Stimulated activated CD4-positive, alpha-beta T cell treated with anti-CD3 and anti-CD28 coated beads, Interleukin-12 subunit alpha, Interleukin-12 subunit beta, amount 100 ng/mL, for 24 hours (primary cell): ENCODE data around the gene CACNA2D3.

Source experiments
- DNase-seq, 2 experiments: peaks; one replicate each; pipeline ENCODE4 v3.0.0-alpha.2; 2020; ENCODE audit warnings: low read depth in 2 of 2

CACNA2D3 gene

DNA sequence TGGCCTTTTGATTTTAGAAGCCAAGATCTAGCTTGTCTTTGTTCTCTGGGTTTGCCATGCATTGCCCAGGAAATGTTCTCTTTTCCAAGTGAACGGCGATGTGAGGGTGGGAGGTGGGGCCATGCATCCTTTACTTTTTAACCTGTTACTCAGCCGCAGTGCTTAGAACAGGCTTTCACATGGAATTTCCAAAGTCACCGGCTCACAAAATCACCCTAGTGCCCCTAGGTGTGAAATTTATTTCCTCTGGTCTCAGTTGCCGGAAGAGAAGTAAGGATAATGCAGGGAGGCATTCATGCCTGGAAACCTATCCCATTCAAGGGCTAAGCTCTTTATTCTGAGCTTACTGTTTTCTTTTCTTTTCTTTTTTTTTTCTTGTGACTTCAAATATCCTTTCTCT lies 93.2 kb downstream of the CACNA2D3 start:
- DNase-seq: no peak

GRCh38 chr3:54217828-54218227 lies 95.5 kb downstream of the CACNA2D3 start:
- no peak for DNase-seq

GRCh38 chr3:54222316-54222715 lies 100.0 kb downstream of the CACNA2D3 start:
- DNase-seq: no peak

DNA sequence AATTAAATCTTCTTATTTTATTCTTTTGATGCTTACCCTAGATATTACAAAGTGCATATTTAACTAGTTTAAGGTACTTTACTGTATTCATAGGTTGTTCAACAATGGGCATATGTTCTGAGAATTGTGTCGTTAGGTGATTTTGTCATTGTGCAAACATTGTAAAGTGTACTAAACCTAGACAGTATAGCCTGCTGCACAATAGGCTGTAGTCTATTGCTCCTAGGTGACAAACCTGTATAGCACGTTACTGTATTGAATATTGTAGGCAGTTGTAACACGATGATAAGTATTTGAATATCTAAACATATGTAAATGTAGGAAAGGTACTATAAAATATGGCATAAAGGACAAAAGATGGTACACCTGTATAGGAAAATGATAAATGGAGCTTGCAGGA lies 100.7 kb downstream of the CACNA2D3 start:
- DNase-seq: no peak

DNA sequence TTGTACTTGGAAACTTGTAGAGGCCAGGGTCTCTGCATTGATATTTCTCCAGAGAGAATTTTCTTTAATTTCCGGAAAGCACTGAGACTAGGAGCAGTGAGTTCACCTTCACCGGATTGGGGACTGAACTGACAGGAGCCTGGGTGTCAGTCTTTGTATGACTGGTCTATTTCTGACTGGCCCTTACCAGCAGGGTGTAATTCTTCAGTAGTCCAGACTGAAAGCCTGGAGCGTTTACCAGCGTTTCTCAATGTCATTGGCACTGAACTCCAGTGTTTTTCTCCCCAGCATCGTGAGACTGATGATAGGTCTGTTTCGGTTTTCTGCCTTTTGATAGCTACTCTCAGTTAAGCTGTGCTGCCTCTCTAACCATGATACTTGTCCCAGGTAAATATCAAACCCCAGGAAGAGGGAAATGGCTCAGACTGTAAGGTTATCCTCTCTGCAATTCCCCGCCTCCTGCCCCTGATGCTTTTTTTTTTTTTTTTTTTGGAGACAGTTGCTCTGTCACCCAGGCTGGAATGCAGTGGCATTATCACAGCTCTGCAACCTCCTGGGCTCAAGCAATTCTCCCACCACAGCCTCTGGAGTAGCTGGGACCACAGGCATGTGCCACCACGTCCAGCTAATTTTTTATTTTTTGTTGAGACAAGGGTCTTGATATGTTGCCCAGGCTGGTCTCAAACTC lies 103.6 kb downstream of the CACNA2D3 start:
- no peak for DNase-seq

DNA sequence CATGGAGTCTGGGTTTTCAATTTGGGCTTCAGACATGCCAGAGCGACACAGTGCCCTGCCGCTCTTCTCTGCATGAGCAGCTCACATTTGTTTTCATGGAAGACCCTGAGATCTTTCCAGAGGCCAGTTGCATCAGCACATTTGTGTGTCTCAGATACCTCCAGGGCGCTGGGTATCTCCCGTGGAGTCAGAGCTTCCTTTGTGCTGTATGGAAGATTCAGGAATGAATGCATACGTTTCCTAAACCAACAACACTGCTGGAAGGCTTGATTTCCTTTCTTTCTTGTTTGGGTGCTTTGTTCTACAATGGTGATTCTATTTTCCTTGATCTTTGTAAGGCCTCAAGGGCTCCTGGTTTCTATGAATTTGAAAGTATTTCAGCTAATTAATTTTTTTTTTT lies 106.5 kb downstream of the CACNA2D3 start:
- no peak for DNase-seq

DNA sequence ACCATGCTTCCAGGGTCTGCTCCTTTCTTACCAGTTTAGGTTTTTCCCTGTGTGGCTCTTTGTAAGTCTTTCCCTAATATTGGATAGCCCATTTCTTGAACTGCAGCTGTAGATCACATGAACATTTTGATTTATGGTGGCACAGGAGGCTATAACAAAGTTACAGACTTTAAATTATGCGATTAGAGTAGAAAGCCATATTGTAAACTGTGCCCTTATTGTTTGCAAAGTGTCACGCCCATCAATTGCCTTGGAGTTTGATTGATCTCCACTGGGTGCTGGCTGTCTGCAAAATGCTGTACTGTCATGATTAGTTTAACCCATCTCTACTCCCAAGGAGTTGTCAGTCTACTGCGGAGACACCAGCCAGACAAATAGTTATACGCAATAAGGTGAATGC lies 110.3 kb downstream of the CACNA2D3 start:
- DNase-seq: no peak

GRCh38 chr3:54235998-54236397 lies 113.6 kb downstream of the CACNA2D3 start:
- no peak for DNase-seq

- no peak for DNase-seq
These were observed 114.8 kb downstream of the CACNA2D3 start for GRCh38 chr3:54237109-54237508.

DNA sequence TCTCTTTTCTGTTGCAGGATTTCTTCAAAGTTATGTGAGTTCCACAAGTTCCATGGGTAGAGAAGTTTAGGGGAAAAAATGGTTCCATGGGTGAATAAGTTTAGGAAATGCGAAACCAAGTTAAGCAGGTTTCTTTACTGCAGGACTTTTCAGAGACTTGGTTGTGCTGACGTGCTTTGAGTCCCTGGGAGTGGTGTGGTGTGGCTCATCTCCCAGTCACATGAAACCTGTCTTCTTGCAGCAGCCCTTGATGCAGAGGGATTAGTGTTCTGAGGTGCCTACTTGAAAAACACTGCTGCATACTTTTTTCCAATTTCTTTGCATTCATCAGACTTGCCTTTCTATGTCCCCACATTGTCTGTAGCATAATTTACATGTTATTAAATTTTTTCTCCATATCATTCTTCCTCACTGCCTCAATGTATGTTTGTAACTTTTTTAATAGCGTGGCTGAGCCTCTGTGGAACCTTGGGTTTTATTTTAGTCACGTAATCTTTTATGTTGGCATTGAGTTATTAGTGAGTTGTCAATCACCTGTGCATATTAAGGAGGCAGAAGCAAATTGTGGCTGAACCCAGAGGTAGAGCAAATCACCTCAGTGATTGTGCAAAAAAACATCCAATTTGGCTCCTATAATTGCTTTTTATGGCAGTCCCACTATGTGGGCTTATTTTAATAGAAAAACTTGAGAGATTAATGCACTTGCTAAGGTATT lies 115.6 kb downstream of the CACNA2D3 start:
- DNase-seq: no peak

- DNase-seq: no peak
These were observed 118.0 kb downstream of the CACNA2D3 start for GRCh38 chr3:54240309-54240708.

DNA sequence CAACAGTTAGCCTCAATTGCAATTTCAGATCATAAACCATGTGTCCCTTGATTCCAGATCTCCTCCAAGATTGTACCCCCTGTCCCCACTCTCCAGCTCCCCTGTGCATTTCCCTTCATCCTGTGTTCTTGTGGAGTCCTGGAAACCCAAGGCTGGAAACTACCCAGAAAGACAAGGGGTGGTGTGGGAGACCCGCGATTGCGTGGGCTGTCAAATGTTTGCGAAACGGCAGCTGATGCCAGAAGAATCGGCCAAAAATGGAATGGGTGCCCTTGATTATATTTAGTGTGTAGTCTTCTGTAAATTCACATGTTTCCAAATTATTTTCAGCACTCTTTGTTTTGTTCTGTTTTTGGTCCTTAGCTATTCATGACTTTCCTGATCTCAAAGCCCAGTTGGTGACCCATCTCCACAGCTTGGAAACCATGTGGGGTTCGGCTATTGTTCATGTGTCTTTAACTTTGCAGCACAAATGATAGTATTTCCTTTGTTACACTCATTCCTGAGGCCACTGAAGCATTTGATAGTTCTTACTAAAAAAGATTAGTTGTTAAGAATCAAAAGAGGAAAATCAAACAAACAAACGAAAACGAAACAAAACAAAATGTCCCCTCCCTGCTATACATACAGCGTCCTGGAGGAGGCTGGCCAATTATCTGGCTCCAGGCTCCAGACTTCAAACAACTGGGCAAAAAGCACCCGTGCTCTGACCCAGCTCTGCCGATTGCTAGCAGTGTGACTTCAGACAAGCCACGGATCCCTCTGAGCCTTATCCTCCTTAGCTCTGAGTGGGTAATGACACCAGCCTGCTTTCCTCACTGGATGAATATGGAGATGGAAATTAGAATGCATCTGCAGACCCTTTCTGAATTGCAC lies 120.9 kb downstream of the CACNA2D3 start:
- DNase-seq: no peak

DNA sequence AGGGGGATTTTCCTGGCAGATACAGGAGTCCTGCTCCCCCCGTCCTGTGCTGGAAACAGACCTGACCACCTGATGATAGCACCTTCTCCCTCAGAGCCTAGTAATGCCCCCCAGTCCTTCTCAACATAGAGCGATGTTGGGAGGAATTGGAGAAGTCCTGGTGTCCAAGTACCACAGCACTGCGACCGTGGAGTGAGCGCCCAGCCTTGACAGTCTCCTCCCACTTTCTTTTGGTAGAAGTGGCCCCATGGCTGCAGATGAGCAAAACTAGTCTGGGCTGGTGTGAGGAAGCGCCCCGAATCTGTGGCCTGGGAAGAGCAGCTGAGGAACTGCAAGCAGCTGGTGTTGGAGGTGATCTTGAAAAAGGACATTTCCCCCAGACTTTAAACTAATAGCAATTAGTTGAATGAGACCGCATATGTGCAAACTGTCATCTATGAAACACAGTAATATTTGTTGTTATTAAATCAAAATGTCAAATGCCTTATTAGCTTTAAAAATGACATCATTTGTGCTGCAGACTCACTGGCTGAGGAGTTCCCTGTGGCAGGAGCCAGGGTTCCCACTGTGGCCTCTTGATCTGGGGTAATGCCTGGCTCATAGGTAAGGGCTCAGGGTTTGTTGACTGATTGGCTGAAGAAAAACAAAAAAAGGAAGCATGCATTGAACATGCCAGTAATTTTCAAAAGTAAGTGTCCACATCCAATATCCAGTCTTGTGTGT lies 121.8 kb downstream of the CACNA2D3 start:
- no peak for DNase-seq

DNA sequence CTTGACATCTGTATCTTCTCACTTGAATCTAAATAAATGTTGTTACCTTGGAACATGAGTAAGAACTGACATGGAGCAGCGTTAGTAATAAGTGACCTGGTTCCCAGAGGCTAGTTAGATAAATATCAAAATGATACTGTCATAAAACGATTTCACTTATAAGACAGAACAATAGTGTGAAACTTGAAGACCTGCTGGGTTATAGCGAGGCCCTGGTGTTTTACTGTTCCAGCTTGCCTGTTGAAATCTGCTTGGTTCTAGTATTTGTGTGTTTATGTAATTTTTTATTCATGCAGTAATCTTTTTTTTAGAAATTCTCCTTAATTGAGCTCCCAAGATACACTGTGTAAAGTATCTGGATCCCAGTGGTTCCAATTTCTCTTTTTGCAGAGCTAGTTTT lies 129.4 kb downstream of the CACNA2D3 start:
- DNase-seq: no peak

GRCh38 chr3:54257125-54257720 lies 134.9 kb downstream of the CACNA2D3 start:
- DNase-seq: no peak

DNA sequence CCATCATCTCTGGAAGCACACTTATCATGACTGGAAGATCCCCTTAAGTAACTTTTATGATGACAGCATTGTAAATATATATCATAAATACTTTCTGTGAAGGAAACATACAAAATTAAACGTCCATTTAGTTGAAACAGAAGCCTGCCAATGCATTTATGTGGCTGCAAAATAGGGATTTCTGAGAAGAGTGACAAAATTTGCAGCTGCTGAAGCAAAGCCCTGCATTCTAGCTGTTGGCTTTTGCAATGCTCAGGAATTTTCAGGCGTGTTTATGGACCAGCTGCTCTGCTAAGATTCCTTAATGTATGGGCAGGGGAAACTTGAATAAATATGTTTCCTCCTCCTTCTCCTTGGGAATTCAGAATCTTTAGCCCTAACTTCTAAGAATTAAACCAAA lies 137.3 kb downstream of the CACNA2D3 start:
- no peak for DNase-seq

- DNase-seq: no peak
These were observed 138.8 kb downstream of the CACNA2D3 start for GRCh38 chr3:54261141-54261540.

- DNase-seq: no peak
These were observed 140.2 kb downstream of the CACNA2D3 start for GRCh38 chr3:54262541-54262940.

DNA sequence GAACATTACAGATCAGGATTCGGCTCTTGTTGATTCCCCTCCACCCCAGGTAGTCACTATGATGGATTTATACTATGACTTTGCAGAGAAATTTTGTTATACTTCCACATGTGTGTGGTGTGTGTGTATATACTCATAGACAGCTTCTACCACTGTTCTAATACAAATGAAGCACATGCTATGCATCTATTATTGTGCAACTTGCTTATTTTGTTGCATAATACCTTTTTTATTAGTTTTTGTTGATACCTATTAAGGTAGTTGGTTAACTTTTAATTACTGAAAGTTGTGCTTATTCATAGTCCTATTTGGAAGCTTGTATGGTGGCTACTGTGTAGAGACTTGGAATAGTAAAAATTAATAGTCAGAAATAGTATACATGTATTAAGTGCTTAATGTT lies 140.6 kb downstream of the CACNA2D3 start:
- no peak for DNase-seq

DNA sequence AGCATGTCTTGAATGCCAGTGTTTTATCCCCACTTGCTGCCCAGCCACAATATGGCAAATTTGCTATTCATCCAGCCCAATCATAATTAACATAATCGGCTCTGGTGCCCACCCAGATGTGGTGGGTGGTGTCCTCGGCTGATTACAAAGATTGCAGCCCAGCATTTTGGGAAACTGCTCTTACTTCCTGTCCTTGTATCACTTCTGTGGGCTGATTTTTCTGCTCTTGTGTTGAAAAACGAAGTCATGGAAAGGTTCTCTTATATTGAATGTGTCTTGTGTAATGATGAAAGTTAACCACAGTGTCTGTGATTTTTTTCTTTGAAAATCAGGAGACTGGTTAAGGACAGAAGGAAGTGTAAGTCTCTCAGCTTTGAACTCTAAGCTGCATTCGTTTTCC lies 141.7 kb downstream of the CACNA2D3 start:
- DNase-seq: no peak

GRCh38 chr3:54270816-54271526 lies 148.6 kb downstream of the CACNA2D3 start:
- DNase-seq: no peak
